Effector CD8-positive, alpha-beta T cell (primary cell): ENCODE results near the gene DENND11.
A peak's percentile ranks its signal among the peaks of the same experiment; 100 is the strongest.

Source experiments
- DNase-seq: peaks from one replicate; lab custom pipeline; 2025; lab: John Stamatoyannopoulos, UW
- total RNA-seq, 4 experiments: gene quantifications; one replicate each; lab custom pipeline; 2026; lab: John Stamatoyannopoulos, UW

The DENND11 gene
- 113 to 223 (median 195) reads per million in 4 experiments for total RNA-seq

- peak; percentile 37 for DNase-seq
These were observed at the start of gene DENND11 for GRCh38 chr7:141702047-141702567. TSS of gene DENND11 (minus strand) at chr7:141702166. CDS start at chr7:141702153, 13 bp downstream.

DNA sequence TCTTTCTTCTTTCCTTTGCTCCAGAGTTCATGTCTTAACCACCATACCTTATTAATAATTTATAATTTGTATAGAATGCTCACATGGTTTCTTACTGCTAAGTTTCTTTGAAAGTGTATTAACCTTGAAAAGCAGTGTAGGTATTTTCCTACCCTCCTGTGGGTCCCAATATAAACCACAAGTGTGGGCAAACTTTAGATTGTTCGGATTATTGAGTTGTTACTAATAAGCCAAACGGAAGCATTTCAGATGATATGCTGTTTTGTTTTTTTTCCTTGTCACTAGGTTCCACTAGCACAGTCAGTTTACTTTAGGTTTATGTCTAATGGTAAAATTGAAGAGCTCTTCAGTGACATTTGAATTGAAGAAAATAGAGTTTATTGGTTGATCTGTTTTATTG lies 46.4 kb upstream of the DENND11 start:
- DNase-seq = no peak

DNA sequence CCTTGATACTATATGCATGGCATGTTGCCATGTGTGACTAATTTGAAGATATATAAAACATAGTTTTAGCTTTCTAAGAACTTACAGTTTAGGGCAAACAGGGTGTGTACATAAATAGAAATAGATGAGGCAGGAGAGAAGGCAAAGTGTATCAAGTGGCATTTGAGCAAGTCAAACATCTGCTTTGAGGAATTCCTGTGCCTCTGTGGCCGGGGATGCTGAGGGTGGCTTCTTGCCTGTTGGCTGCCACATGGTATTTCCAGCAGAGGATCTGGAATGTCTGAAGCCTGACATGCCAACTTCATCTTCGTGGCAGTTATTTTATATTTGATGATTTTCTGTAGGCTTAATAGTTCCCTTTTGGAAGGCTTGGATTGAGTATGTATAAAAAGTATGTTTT lies 42.2 kb upstream of the DENND11 start:
- DNase-seq = no peak

- DNase-seq = no peak
These were observed 40.3 kb upstream of the DENND11 start for GRCh38 chr7:141742229-141742628.

- DNase-seq = no peak
These were observed 37.3 kb upstream of the DENND11 start for GRCh38 chr7:141739250-141739649.

DNA sequence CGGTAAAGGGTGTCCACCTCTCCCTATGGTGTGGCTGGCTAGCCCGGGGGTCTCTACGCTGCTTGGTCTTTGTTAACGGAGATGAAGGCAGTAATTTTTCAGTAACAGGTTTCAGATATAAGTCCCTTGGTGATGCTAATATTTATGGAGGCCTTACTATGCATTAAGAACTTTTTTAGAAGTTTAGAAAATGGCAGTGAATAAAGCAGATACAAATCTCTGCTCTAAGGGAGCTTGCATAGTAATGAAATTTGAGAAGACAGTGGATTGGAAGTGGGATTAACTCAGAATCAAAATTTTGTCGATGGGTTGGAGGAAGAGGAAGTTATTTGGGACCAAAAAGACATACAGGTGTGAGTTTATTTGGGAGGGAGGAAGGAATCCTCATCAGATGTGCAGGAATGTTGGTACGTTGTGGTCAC lies 36.6 kb upstream of the DENND11 start:
- DNase-seq = no peak

DNA sequence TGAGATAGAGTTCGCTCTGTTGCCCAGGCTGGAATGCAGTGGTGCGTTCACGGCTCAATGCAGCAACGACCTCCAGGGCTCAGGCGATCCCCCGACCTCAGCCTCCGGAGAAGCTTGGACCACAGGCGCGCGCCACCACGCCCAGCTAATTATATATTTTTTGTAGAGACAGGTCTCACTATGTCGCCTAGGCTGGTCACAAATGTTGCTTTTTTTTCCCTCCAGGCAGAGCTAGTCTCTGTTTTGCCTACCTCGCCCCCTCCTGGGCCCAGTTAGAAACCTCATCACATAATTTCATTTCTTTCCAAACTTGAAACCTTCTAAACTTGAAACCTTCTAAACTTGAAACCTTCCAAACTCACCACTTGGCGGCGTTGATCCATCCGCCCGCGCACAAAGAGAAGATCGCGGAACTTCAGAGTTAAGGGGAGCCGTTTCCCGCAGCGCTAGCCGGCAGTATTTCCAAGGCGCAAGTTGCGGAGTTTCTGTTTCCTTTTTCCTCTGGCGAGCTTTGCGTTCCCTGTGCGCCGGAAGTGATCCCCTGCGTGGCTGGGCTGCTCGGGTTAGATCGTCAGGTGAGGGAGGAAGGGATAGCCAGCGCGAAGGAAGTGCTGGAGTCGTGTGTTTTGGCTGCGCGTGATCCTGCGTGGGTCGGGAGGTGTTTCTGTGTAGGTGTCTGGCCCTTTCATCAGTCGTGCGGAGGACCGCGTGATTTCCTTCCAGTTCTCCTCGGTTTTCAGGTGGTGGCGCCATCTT lies 36.0 kb upstream of the DENND11 start, which contains the start of gene SSBP1:
Gene SSBP1, plus strand, starts transcription at position 523 of the 756 bp plus-strand sequence. CDS start 809 bp downstream, outside the sequence.
- DNase-seq = peak; percentile 83

GRCh38 chr7:141737118-141737835 lies 35.3 kb upstream of the DENND11 start:
- no peak for DNase-seq

DNA sequence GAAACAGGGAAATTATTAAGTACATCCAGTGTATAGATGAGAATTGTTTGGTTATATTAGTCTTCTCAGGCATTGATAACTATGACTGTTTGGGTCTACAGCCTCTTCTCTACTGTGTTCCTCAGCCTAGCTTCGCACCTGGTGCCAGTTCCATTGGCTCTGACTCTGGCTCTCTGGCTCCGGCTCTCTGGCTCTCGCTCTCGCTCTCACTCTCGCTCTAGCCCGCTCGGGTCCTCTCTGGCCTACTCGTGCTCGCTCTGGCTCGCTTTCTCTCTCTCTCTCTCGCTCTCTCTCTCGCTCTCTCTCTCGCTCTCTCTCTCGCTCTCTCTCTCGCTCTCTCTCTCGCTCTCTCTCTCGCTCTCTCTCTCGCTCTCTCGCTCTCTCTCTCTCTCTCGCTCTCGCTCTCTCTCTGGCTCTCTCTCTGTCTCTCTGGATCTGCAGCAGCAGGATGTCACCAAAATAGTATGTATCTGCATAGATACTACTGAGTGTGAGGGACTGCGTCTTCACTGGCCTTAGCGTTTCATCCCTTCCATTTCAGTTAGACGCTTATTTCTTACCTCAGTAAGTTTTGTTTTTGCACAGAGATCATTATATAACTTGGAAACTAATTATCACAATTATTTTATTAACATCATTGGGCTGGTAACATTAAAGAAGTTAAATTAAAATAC lies 29.6 kb upstream of the DENND11 start:
- DNase-seq = no peak

DNA sequence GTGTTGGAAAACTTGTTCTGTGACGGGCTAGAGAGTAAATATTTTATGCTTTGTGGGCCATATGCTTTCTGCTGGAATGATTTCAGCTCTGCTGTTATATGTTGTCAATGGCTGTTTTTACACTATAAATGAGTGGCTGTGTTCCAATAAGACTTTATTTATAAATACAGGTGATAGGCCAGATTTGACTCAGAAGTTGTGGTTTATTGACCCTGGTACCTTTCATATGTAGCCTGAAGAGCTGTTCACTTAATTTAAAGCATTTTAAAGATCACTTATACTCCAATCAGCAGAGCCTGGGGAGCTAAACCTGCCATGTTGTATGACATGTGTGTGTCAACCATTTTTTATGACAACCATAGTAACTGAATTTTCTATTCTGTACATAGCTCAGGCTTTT lies 27.1 kb upstream of the DENND11 start:
- no peak for DNase-seq

- no peak for DNase-seq
These were observed 20.6 kb upstream of the DENND11 start for GRCh38 chr7:141722529-141722928.

DNA sequence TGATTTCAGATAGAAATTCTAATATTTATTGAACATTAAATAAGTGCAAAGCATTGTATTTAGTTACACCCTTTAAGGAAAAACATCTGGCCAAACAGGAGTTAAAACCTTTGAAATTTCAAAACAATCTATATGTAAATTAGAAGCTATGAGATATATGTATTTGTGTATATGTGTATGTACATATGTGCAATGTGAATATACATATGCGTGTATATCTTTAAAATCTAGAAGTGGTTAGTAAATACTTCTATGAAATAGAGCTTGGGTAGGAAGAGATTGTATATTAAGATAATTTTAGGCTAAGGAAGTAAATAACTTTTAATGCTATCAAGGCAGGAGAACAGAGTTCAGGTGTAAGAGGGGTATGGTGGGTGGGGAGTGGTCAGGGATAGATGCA lies 15.5 kb upstream of the DENND11 start:
- no peak for DNase-seq

DNA sequence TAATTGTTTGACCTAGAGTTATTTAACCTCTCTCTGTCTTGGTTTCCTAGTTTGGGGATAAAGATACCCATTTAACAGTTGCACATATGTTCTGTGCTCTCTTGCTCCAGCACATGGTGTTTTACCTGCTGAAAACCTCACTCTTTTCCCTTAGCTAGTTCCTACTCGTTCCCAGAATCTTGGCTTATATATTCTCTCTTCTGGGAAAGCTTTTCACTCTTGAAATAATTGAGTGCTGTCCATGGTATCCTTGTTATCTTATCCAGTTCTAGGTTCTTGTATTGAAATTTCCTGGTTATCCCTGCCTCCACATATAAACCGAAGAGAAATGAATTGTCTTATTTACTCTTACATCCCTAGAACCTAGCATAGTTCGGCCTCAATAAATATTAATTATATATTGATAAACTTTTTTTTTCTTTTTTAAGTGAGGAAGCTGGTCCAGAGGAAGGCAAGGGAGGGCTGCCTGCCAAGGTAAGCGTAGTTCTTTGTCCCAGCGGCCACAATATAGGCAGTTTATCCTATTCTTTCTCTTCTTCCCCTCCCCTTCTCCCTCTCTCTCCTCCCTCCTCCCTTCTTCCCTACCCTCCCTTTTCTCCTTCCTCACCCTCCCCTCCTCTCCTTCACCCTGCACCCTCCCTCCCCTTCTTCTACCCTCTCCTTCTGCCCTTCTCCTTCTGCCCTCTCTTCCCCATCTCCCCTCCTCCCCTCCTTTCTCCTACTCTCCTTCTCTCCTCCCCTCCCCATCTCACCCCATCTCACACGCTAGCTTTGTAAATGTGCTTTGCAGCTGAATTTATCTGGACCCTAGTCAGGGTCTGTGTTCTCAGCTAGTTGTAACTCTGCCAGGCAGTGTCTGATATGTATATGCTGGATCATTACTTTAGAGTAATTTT lies 14.1 kb upstream of the DENND11 start:
- DNase-seq = no peak

DNA sequence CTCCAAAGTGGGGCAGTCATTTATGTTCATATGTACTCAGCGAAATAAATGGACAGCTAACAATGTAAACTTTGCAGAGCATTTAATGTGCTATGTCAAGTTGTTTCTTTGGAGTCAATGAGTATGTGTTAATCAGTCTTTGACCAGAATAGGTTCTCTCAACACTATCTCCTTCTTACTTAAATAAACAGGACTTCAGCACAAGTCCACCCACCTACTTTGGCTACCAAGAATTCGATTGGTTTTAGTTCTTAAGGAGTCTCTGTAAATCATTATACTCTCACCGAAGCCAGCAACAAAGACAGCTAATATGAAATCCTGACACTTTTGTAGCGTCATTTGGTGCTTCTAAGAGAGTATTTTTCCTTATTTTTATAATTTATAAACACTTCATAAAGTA lies 13.1 kb upstream of the DENND11 start:
- no peak for DNase-seq

- no peak for DNase-seq
These were observed 12.6 kb upstream of the DENND11 start for GRCh38 chr7:141714571-141714970.

- DNase-seq = no peak
These were observed 11.9 kb upstream of the DENND11 start for GRCh38 chr7:141713890-141714289.

- DNase-seq = no peak
These were observed 10.8 kb upstream of the DENND11 start for GRCh38 chr7:141712603-141713255.

GRCh38 chr7:141710301-141710700 lies 8.3 kb upstream of the DENND11 start:
- DNase-seq = no peak

DNA sequence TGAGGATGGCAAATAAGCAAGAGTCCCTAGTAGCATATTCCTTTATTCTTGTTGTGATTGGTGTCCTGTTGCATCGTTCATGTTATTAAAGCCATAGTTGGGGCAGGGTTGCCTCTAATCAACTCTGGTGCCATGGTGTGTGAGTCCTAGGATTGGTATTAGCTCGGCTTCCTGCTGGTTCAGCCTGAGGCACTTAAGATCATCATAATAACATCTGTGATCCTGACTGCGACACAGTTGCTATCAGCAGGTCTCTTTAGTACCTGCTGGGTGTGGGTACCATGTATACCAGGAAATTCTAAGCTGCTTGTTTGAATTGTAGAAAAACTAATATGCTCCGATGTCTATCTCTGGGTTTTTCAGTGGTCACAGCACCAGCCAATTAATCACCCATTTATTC lies 7.8 kb upstream of the DENND11 start:
- no peak for DNase-seq

GRCh38 chr7:141709318-141709717 lies 7.4 kb upstream of the DENND11 start:
- DNase-seq = no peak

- no peak for DNase-seq
These were observed 6.4 kb upstream of the DENND11 start, which contains the start of gene WEE2 for GRCh38 chr7:141708351-141708750. TSS of gene WEE2 (plus strand) at chr7:141708353. CDS start at chr7:141708759, 406 bp downstream.
